Prostate gland (tissue), 2 donors: Measurements from ENCODE around the gene LCMT2. TPM values are rescaled to one million over a fixed set of nuclear protein-coding genes. Genes with fewer than 3 reads are reported as not detected.

Experiments
- DNase-seq: peaks from one replicate; pipeline ENCODE4 v3.0.0-alpha.2; 2019; ENCODE audit warnings: low spot score
- H3K27ac ChIP-seq, 2 donors: fragments of 200-600 bp; sonication (generic); 2 replicates each; pipeline ENCODE4 v1.5.1; 2017 to 2019
- H3K27me3 ChIP-seq: fragments of 200-600 bp; sonication (generic); replicated peaks from 2 replicates; pipeline ENCODE4 v1.5.1; 2019; ENCODE audit not compliant: insufficient read depth
- H3K36me3 ChIP-seq, 2 donors: fragments of 200-600 bp; sonication (generic); 1 replicate in 1 of 2; 2 replicates in 1 of 2; pipeline versions ENCODE4 v1.5.1 to v1.8.1; 2017 to 2019
- H3K4me1 ChIP-seq: fragments of 200-600 bp; sonication (generic); replicated peaks from 2 replicates; pipeline ENCODE4 v1.5.1; 2019
- H3K4me3 ChIP-seq, 2 donors: fragments of 200-600 bp; sonication (generic); 2 replicates each; pipeline ENCODE4 v1.5.1; 2017 to 2019
- H3K9me3 ChIP-seq: fragments of 200-600 bp; sonication (generic); 2 replicates; pipeline ENCODE4 v1.5.1; 2017
- CTCF ChIP-seq, 4 experiments: fragments of 200-600 bp in 2 of 4; fragments of 450-650 bp in 2 of 4; sonication (generic) in 2 of 4; IDR thresholded peaks; 1 replicate in 3 of 4; 2 replicates in 1 of 4; pipeline ENCODE4 v1.5.1; 2016 to 2019; ENCODE audit warnings: antibody characterized with exemption in 4 of 4, mild to moderate bottlenecking in 2 of 4, moderate library complexity in 2 of 4
- POLR2A ChIP-seq: fragments of 450-650 bp; IDR thresholded peaks from one replicate; pipeline ENCODE4 v1.6.1; 2016; ENCODE audit warnings: antibody characterized with exemption, mild to moderate bottlenecking
- POLR2AphosphoS5 ChIP-seq: sonication (generic); formaldehyde crosslinking; IDR thresholded peaks from one replicate; pipeline ENCODE4 v1.6.1; 2017; ENCODE audit warnings: antibody characterized with exemption
- WGBS: methylation state at CpG from one replicate; pipeline ENCODE4 v1.1.5; 2018; 5-methylcytosine and 5-hydroxymethylcytosine counted together
- intact Hi-C: fragments of 100-400 bp; cut with DNase I; formaldehyde crosslinking; loops from one replicate; pipeline ENCODE4 v1.14.2; 2022
- total RNA-seq, 2 donors: library from RNA; depleted of rRNA; stranded (reverse); fragments of >200 nt; gene quantifications; one replicate each; pipeline ENCODE4 v1.1.0, GENCODE V29; 2016

The LCMT2 gene
- total RNA-seq, 2 donors from 2014 or later: 6.8 to 7.4 TPM

GRCh38 chr15:43274136-43274535, 56.2 kb downstream of the LCMT2 start:
- no peaks in the 10 kb centered on the region for H3K27me3 ChIP-seq
- peak; percentile 49 for TF ChIP-seq POLR2AphosphoS5
- TF ChIP-seq CTCF (IDR thresholded peaks at IDR 0.05): no peak
- TF ChIP-seq POLR2A: no peak
- no peak overlapping the region for H3K27ac ChIP-seq
- peak; percentile 71 for DNase-seq
- peaks cover 5% of the 10 kb centered on the region for H3K4me1 ChIP-seq
- H3K9me3 ChIP-seq: no peaks in the 10 kb centered on the region
- 53% methylated on average over 9 of the region's 9 CpGs for whole genome bisulfite sequencing
- H3K4me3 ChIP-seq: no peak overlapping the region
- no peaks in the 10 kb centered on the region for H3K36me3 ChIP-seq
- intact Hi-C loops: no loop called here

Other genes starting within 250 kb of the LCMT2 start
- gene UBR1, start 224.5 kb downstream of the LCMT2 start, total RNA-seq: 10 to 100 TPM; 27.2 to 28.0 TPM
- 10 to 100 TPM; 34.4 to 35.4 TPM for gene TMEM62, start 197.0 kb downstream of the LCMT2 start, total RNA-seq
- 10 to 100 TPM; 63.6 to 91.9 TPM for gene CCNDBP1, start 145.2 kb downstream of the LCMT2 start, total RNA-seq
- gene EPB42, start 109.6 kb downstream of the LCMT2 start, total RNA-seq: 1 to 10 TPM in 1 of 2 donors, not detected in 1; 1.4 TPM
- gene TGM5, start 63.6 kb downstream of the LCMT2 start, total RNA-seq: 10 to 100 TPM in 1 of 2 donors, 1 to 10 TPM in 1; 1.6 to 11.3 TPM
- gene TGM7, start 28.3 kb downstream of the LCMT2 start, total RNA-seq: 1 to 10 TPM in 1 of 2 donors, not detected in 1; 2.7 TPM
- gene ZSCAN29, start 40.5 kb upstream of the LCMT2 start, total RNA-seq: 10 to 100 TPM; 18.3 to 26.2 TPM
- gene TUBGCP4, start 40.5 kb upstream of the LCMT2 start, total RNA-seq: 10 to 100 TPM; 13.5 to 13.8 TPM
- 10 to 100 TPM; 36.3 to 73.6 TPM for gene TP53BP1, start 162.6 kb upstream of the LCMT2 start, total RNA-seq
- 10 to 100 TPM in 1 of 2 donors, 1 to 10 TPM in 1; 6.2 to 21.9 TPM for gene MAP1A, start 187.0 kb upstream of the LCMT2 start, total RNA-seq